Activated naive CD8-positive, alpha-beta T cell treated with anti-CD3 and anti-CD28 coated beads, Interleukin-2, amount 50 U/mL, for 16 hours (primary cell): ENCODE data around the gene SERPINE1.
A peak's percentile ranks its signal among the peaks of the same experiment; 100 is the strongest.
"Not testable (repeated sequence)": the region's sequence is repeated elsewhere in the genome, so short reads cannot be mapped to it uniquely, and the experiment has no call there.

ENCODE experiments used
- DNase-seq: peaks from one replicate; pipeline ENCODE4 v3.0.0-alpha.2; 2020; ENCODE audit warnings: low read depth, low spot score

SERPINE1 gene

GRCh38 chr7:101122933-101123702 is 3.8 kb upstream of the SERPINE1 start:
- no peak for DNase-seq

GRCh38 chr7:101123703-101124068 is 3.2 kb upstream of the SERPINE1 start:
- no peak for DNase-seq

GRCh38 chr7:101124376-101125056 is 2.4 kb upstream of the SERPINE1 start:
- no peak for DNase-seq

- DNase-seq = no peak
Measured at GRCh38 chr7:101125989-101126650, 784 bp upstream of the SERPINE1 start.

- DNase-seq = no peak
Measured at GRCh38 chr7:101127460-101128039, 646 bp downstream of the SERPINE1 start.

- DNase-seq = no peak
Measured at GRCh38 chr7:101128040-101128834, 1.3 kb downstream of the SERPINE1 start.

- DNase-seq = no peak
Measured at GRCh38 chr7:101129603-101130117, 2.8 kb downstream of the SERPINE1 start.

GRCh38 chr7:101132626-101133600 is 6.0 kb downstream of the SERPINE1 start:
- not testable (repeated sequence) for DNase-seq

- DNase-seq = no peak
Measured at GRCh38 chr7:101133621-101134398, 6.9 kb downstream of the SERPINE1 start.

- DNase-seq = no peak
Measured at GRCh38 chr7:101134399-101134980, 7.6 kb downstream of the SERPINE1 start.

- DNase-seq = no peak
Measured at GRCh38 chr7:101137651-101138212, 10.8 kb downstream of the SERPINE1 start.

- peak; percentile 79 for DNase-seq
Measured at GRCh38 chr7:101138213-101138870, 11.4 kb downstream of the SERPINE1 start.

- DNase-seq = no peak
Measured at GRCh38 chr7:101140339-101140699, 13.4 kb downstream of the SERPINE1 start.

- no peak for DNase-seq
Measured at GRCh38 chr7:101140746-101141382, 14.0 kb downstream of the SERPINE1 start.

- no peak for DNase-seq
Measured at GRCh38 chr7:101151908-101152651, 25.2 kb downstream of the SERPINE1 start.

- DNase-seq = peak; percentile 74
Measured at GRCh38 chr7:101153969-101154692, 27.2 kb downstream of the SERPINE1 start, which contains the start of gene AP1S1. Gene AP1S1 (plus strand): TSS chr7:101154476. CDS start chr7:101154515, 39 bp downstream.
